ENCODE data around the gene INPP5A. TPM values are rescaled to one million over a fixed set of nuclear protein-coding genes. Genes with fewer than 3 reads are reported as not detected.

INPP5A gene
- total and polyA plus RNA-seq, 2 of the 13 experiments (the other 11 are each of a cell fraction or from before 2014, with no cell fraction given), result 17.5 to 37.9 TPM

DNA sequence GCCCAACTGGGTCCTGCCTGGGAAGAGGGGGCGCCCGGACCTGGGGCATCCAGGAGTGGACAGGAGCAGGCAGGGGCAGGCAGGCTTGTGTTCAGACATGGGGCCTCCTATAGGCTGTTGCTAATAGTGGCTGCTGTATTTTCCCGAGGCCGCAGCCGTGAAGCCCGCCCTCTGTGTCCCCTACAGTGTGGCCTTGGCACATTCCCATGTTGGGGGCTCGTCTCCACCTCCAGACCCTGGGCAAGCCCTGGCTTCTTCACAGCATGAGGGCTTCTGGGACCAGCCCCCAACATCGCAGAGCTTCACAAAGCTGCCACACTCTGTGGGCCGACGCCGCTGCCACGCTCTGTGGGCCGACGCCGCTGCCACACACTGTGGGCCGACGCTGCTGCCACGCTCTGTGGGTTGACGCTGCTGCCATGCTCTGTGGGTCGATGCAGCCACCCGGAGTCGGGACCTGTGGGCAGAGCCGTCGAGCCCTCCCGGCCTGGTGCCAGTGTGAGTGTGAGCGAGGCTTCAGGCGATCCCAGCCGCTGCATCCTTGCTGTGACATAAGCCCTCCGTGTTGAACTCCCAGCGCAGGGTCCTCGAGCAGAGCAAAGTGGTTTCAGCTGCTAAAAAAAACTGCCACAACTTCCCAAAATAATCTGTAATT is 109.0 kb downstream of the INPP5A start:
- Histone ChIP-seq H3K4me2 (ENCODE audit: low read depth, low read length) (no peak overlapping the region), H3K27me3 (ENCODE audit: control insufficient read depth in 1 of 2, insufficient read depth in 2 of 2, low read length in 2 of 2) (no peaks in the 10 kb centered on the region), H3K9ac (ENCODE audit: insufficient read depth, low read depth, low read length) (no peak overlapping the region), H4K20me1 (ENCODE audit: insufficient read depth, low read length) (no peaks in the 10 kb centered on the region), H3K79me2 (ENCODE audit: insufficient read depth, low read length) (no peaks in the 10 kb centered on the region), H3K27ac (ENCODE audit: extremely low read length, insufficient read depth, low read length) (no peak overlapping the region), H3K4me3 (replicated peaks in 1 of 3; ENCODE audit: insufficient read depth in 1 of 3, low read depth in 2 of 3, low read length in 3 of 3) (no peak overlapping the region), H3K4me1 (ENCODE audit: insufficient read depth, low read length) (no peaks in the 10 kb centered on the region), H3K36me3 (replicated peaks in 1 of 2; ENCODE audit: control insufficient read depth in 1 of 2, insufficient read depth in 2 of 2, low read length in 2 of 2) (no peaks in the 10 kb centered on the region; a peak in 1 of 5 replicates), H3K9me3 (ENCODE audit: low read length) (no peaks in the 10 kb centered on the region), H2AFZ (ENCODE audit: low read length) (no peak overlapping the region)
- TF ChIP-seq TCF7 (IDR thresholded peaks at IDR 0.05; ENCODE audit: low read depth), result no peak
- TF ChIP-seq DPF2 (CRISPR knock-in tag; IDR thresholded peaks at IDR 0.05; ENCODE audit: borderline replicate concordance, low read depth), result no peak
- no peak for TF ChIP-seq ESRRA (CRISPR knock-in tag; IDR thresholded peaks at IDR 0.05; ENCODE audit: low read depth)
- TF ChIP-seq ZNF432 (CRISPR knock-in tag; IDR thresholded peaks at IDR 0.05; ENCODE audit: borderline replicate concordance), result no peak
- no peak for TF ChIP-seq IRX3 (CRISPR knock-in tag; IDR thresholded peaks at IDR 0.05; ENCODE audit: borderline replicate concordance, low read depth)
- TF ChIP-seq, protein P1, sequence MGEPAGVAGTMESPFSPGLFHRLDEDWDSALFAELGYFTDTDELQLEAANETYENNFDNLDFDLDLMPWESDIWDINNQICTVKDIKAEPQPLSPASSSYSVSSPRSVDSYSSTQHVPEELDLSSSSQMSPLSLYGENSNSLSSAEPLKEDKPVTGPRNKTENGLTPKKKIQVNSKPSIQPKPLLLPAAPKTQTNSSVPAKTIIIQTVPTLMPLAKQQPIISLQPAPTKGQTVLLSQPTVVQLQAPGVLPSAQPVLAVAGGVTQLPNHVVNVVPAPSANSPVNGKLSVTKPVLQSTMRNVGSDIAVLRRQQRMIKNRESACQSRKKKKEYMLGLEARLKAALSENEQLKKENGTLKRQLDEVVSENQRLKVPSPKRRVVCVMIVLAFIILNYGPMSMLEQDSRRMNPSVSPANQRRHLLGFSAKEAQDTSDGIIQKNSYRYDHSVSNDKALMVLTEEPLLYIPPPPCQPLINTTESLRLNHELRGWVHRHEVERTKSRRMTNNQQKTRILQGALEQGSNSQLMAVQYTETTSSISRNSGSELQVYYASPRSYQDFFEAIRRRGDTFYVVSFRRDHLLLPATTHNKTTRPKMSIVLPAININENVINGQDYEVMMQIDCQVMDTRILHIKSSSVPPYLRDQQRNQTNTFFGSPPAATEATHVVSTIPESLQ (CRISPR knock-in tag; conservative IDR thresholded peaks at IDR 0.05), result no peak
- FAIRE-seq (no peak), ATAC-seq (no peak), DNase-seq (ENCODE audit: low spot score) (no peak)
- in situ Hi-C loops (cut with HindIII; ENCODE audit: extremely low pct_ligation_motif_present, low pct_unique_long_range_greater_than_20kb) (no loop called here), intact Hi-C loops (cut with micrococcal nuclease; ENCODE audit: unreplicated experiment) (loop anchor here (5.0 kb wide), 1 partner anchor 351 kb away; no protein-coding TSS in a partner anchor)
- BruUV-seq (replicated peaks), result no TSS peak
- CTCF ChIA-PET (ENCODE audit: low intra/inter-chr PET ratio, low total read pairs), result no interaction called here
- POLR2A ChIA-PET, result no interaction called here
- 99% methylated on average over 17 of the region's 31 CpGs for WGBS (ENCODE audit: low lambda C conversion rate)

Data from HepG2 (cell line).